SK-N-MC (cell line): Measurements from ENCODE around the gene ARL11.

ENCODE experiments used
- DNase-seq: peaks from one replicate; pipeline ENCODE4 v3.0.0-alpha.2; 2011; ENCODE audit warnings: low read depth, low spot score
- H3K27ac ChIP-seq: fragments of 200-600 bp; sonication (generic); 2 replicates; pipeline ENCODE4 v1.5.1; 2016; ENCODE audit warnings: mixed run types
- H3K36me3 ChIP-seq: fragments of 200-600 bp; sonication (generic); 2 replicates; pipeline ENCODE4 v1.6.1; 2017; ENCODE audit warnings: antibody characterized with exemption, low read length, mixed read lengths; ENCODE audit not compliant: insufficient read depth
- H3K4me3 ChIP-seq: fragments of 200-600 bp; sonication (generic); 2 replicates; pipeline ENCODE4 v1.5.1; 2016
- H3K9ac ChIP-seq: fragments of 200-600 bp; sonication (generic); 2 replicates; pipeline ENCODE4 v1.8.0; 2017; ENCODE audit warnings: mixed run types, mixed read lengths; ENCODE audit not compliant: insufficient read length
- H3K9me3 ChIP-seq: fragments of 200-600 bp; sonication (generic); 2 replicates; pipeline ENCODE4 v1.6.1; 2017; ENCODE audit warnings: low read depth, mild to moderate bottlenecking, antibody characterized with exemption, low read length, moderate library complexity, mixed read lengths
- EZH2 ChIP-seq: fragments of 200-600 bp; sonication (generic); IDR thresholded peaks from one replicate; pipeline ENCODE4 v1.6.1; 2017; ENCODE audit warnings: antibody characterized with exemption
- FOXP2 ChIP-seq: optimal IDR thresholded peaks from 2 replicates; pipeline ENCODE3; 2011; ENCODE audit warnings: mild to moderate bottlenecking, moderate library complexity; ENCODE audit not compliant: insufficient read depth; ENCODE audit errors: extremely low read length, control extremely low read depth
- POLR2AphosphoS5 ChIP-seq: IDR thresholded peaks from 2 replicates; pipeline ENCODE4 v1.6.1; 2012; ENCODE audit warnings: mild to moderate bottlenecking, low read depth, low read length, borderline replicate concordance

The ARL11 gene

DNA sequence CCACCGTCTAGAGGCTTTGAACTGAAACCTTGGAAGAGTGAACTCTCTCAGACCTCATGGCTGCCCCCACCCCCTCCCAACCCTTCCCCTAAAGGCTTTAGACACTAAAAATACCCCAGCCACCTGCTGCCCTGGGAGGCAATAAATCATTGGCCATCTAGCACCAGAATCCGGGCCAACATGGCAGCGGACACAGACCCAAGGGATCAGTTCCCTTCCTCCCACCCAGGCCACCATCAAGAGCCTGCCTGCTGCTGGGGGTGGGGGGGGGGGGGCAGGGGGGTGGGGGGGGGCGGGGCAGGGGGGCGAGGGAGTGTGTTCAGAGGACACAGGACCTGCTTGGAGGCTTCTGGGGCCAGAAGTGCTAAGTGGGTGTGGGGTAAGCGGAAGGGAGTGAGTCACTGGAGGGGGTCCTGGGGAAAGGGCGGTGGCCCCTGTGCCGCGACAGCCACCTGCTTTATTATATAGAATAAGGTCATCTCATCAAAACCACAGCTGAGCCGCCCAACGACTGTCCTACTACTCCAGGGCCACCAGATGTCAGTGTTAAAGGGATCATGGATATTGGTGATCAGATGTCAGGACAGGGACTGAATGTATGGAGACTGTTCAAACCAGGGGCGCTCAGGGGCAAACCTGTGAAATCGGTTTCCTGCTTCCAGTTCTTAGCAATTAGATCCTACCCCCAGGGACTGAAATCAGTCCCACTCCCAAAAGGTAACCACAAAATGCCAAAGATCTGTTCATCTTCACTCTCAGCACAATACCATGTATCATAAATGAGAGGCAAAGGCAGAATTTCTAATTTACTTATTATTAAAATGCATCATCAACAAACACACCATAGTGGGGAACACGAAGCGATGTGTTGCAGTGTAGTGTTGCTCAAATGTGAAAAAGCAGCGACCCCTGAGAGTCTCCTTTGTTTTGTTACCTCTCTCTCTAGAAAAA is 24.3 kb downstream of the ARL11 start:
- no peak overlapping the region for H3K9ac ChIP-seq
- TF ChIP-seq EZH2 (no peak), POLR2AphosphoS5 (no peak), FOXP2 (no peak)
- H3K27ac ChIP-seq = no peak overlapping the region
- no peaks in the 10 kb centered on the region for H3K9me3 ChIP-seq
- DNase-seq = no peak
- peaks cover 3% of the 10 kb centered on the region; the same call in 1 of the 2 replicates for H3K36me3 ChIP-seq
- no peak overlapping the region for H3K4me3 ChIP-seq

- Histone ChIP-seq H3K4me3 (no peak overlapping the region), H3K9me3 (no peaks in the 10 kb centered on the region), H3K27ac (no peak overlapping the region), H3K36me3 (peaks cover 3% of the 10 kb centered on the region; the same call in 1 of the 2 replicates), H3K9ac (no peak overlapping the region)
- DNase-seq = no peak
- TF ChIP-seq POLR2AphosphoS5 (no peak), FOXP2 (no peak), EZH2 (no peak)
These were observed 25.2 kb downstream of the ARL11 start for GRCh38 chr13:49653478-49653877.

DNA sequence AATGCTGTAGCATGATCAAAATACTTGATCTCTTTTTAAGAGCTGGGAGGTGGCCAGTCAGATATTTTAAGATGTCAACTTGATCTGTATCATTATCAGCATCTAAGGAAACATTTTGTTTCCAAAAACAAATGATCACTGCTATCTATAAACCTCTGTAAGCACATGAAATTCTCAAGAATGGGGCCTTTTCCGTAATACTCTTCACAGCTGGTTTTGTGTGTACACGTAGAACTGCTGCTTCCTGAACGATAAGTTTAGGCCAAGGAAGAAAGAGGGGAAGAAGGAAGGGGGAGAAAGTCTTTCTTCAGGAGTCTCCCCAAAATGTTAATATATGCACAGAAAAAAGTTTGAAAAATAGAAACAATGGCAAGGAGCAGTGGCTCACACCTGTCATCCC is 25.7 kb downstream of the ARL11 start:
- Histone ChIP-seq H3K27ac (no peak overlapping the region), H3K9me3 (no peaks in the 10 kb centered on the region), H3K36me3 (peaks cover 3% of the 10 kb centered on the region; the same call in 1 of the 2 replicates), H3K9ac (no peak overlapping the region), H3K4me3 (no peak overlapping the region)
- DNase-seq = no peak
- TF ChIP-seq EZH2 (no peak), FOXP2 (no peak), POLR2AphosphoS5 (no peak)

GRCh38 chr13:49655906-49656305 is 27.6 kb downstream of the ARL11 start:
- DNase-seq = no peak
- Histone ChIP-seq H3K9ac (no peak overlapping the region), H3K4me3 (no peak overlapping the region), H3K9me3 (no peaks in the 10 kb centered on the region), H3K36me3 (peaks cover 14% of the 10 kb centered on the region; the same call in 1 of the 2 replicates), H3K27ac (no peak overlapping the region)
- TF ChIP-seq POLR2AphosphoS5 = no peak
- TF ChIP-seq FOXP2 = no peak
- TF ChIP-seq EZH2 = no peak

GRCh38 chr13:49657241-49657641 is 28.9 kb downstream of the ARL11 start:
- H3K4me3 ChIP-seq = no peak overlapping the region
- no peak for DNase-seq
- peaks cover 19% of the 10 kb centered on the region; the same call in 1 of the 2 replicates for H3K36me3 ChIP-seq
- TF ChIP-seq EZH2 = no peak
- TF ChIP-seq FOXP2 = no peak
- no peak for TF ChIP-seq POLR2AphosphoS5
- no peak overlapping the region for H3K27ac ChIP-seq
- no peak overlapping the region for H3K9ac ChIP-seq
- no peaks in the 10 kb centered on the region for H3K9me3 ChIP-seq

GRCh38 chr13:49664606-49665005 is 36.3 kb downstream of the ARL11 start:
- TF ChIP-seq EZH2 = no peak
- TF ChIP-seq POLR2AphosphoS5 = no peak
- no peak for TF ChIP-seq FOXP2
- no peaks in the 10 kb centered on the region for H3K9me3 ChIP-seq
- no peak for DNase-seq
- H3K36me3 ChIP-seq = peaks cover 52% of the 10 kb centered on the region
- H3K4me3 ChIP-seq = no peak overlapping the region
- H3K9ac ChIP-seq = no peak overlapping the region
- no peak overlapping the region for H3K27ac ChIP-seq

DNA sequence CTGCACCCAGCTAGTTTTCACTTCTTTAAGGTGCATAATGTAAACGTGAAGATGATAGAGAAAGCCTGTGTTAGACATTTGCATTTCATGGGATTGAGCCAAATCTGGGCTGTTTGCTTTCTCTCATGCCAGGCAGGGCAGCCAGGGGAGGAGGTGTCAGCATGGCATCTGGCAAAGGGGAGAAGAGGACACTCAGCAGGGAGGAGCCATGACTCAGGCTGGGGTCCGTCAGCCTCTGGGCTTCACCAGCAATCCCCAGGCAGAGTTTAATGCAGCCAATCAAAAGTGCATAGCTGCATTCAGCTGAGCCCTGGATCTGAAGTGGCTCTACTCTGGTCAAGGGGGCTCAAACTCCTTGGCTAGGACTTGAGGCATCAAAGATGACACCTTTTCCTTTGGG is 39.5 kb downstream of the ARL11 start:
- Histone ChIP-seq H3K36me3 (peaks cover 34% of the 10 kb centered on the region), H3K4me3 (no peak overlapping the region), H3K9ac (no peak overlapping the region), H3K9me3 (no peaks in the 10 kb centered on the region), H3K27ac (no peak overlapping the region)
- no peak for DNase-seq
- TF ChIP-seq POLR2AphosphoS5 = no peak
- no peak for TF ChIP-seq EZH2
- no peak for TF ChIP-seq FOXP2

GRCh38 chr13:49669735-49670309 is 41.5 kb downstream of the ARL11 start:
- Histone ChIP-seq H3K4me3 (no peak overlapping the region), H3K27ac (peak overlapping the region; percentile 51; the same call in 1 of the 2 replicates), H3K36me3 (peaks cover 30% of the 10 kb centered on the region; the same call in 1 of the 2 replicates), H3K9ac (no peak overlapping the region), H3K9me3 (no peaks in the 10 kb centered on the region)
- TF ChIP-seq FOXP2 = no peak
- no peak for TF ChIP-seq EZH2
- TF ChIP-seq POLR2AphosphoS5 = no peak
- no peak for DNase-seq
